HCT116 (cell line): ENCODE data around the gene GTF3C2.

Experiments used
- CEBPB ChIP-seq: IDR thresholded peaks from 2 replicates; pipeline ENCODE4 v1.6.1; 2012; ENCODE audit warnings: low read depth
- EZH2 ChIP-seq: fragments of 200-600 bp; sonication (generic); IDR thresholded peaks from 2 replicates; pipeline ENCODE4 v1.6.1; 2017; ENCODE audit warnings: antibody characterized with exemption, mixed run types
- JUND ChIP-seq: IDR thresholded peaks from 2 replicates; pipeline ENCODE4 v1.6.1; 2012
- POLR2A ChIP-seq: IDR thresholded peaks from 2 replicates; pipeline ENCODE4 v1.7.0; 2011; ENCODE audit warnings: borderline replicate concordance; ENCODE audit not compliant: insufficient read depth, insufficient read length; ENCODE audit errors: extremely low read depth
- POLR2AphosphoS5 ChIP-seq: IDR thresholded peaks from 2 replicates; pipeline ENCODE4 v1.6.1; 2011; ENCODE audit warnings: mild to moderate bottlenecking, low read depth, low read length, moderate library complexity
- SIN3A ChIP-seq: IDR thresholded peaks from 2 replicates; pipeline ENCODE4 v1.6.1; 2012; ENCODE audit warnings: low read depth
- YY1 ChIP-seq: IDR thresholded peaks from 2 replicates; pipeline ENCODE4 v1.6.1; 2011; ENCODE audit warnings: low read length, low read depth, moderate library complexity, mild to moderate bottlenecking; ENCODE audit not compliant: insufficient replicate concordance; ENCODE audit errors: extremely low read depth
- ZFX ChIP-seq: fragments of 450-650 bp; IDR thresholded peaks from 2 replicates; pipeline ENCODE4 v1.6.1; 2017
- ZNF274 ChIP-seq: fragments of 200-500 bp; sonication (Bioruptor generic); IDR thresholded peaks from 2 replicates; pipeline ENCODE4 v1.6.1; 2014; ENCODE audit warnings: mild to moderate bottlenecking, low read depth, low read length, inconsistent platforms
- TF ChIP-seq, protein P1 (sequence below): IDR thresholded peaks from 2 replicates; pipeline ENCODE4 v1.6.1; 2012; ENCODE audit warnings: low read depth
- TF ChIP-seq, protein P2 (sequence below), 3 experiments: fragments of 200-600 bp in 1 of 3; sonication (generic) in 1 of 3; IDR thresholded peaks in 2 of 3; conservative IDR thresholded peaks in 1 of 3; 2 replicates each; pipeline ENCODE4 v1.5.1; 2012 to 2017; ENCODE audit warnings: low read depth in 2 of 3, low read length in 2 of 3, antibody characterized with exemption in 1 of 3, borderline replicate concordance in 1 of 3, control low read depth in 1 of 3, mild to moderate bottlenecking in 1 of 3, mixed read lengths in 1 of 3, mixed run types in 1 of 3, moderate library complexity in 1 of 3; ENCODE audit not compliant: insufficient read depth in 1 of 3
- TF ChIP-seq, protein P3 (sequence below): IDR thresholded peaks from 2 replicates; pipeline ENCODE4 v1.6.1; 2012
- TF ChIP-seq, protein P4 (sequence below): IDR thresholded peaks from 2 replicates; pipeline ENCODE4 v1.6.1; 2012

DNA sequence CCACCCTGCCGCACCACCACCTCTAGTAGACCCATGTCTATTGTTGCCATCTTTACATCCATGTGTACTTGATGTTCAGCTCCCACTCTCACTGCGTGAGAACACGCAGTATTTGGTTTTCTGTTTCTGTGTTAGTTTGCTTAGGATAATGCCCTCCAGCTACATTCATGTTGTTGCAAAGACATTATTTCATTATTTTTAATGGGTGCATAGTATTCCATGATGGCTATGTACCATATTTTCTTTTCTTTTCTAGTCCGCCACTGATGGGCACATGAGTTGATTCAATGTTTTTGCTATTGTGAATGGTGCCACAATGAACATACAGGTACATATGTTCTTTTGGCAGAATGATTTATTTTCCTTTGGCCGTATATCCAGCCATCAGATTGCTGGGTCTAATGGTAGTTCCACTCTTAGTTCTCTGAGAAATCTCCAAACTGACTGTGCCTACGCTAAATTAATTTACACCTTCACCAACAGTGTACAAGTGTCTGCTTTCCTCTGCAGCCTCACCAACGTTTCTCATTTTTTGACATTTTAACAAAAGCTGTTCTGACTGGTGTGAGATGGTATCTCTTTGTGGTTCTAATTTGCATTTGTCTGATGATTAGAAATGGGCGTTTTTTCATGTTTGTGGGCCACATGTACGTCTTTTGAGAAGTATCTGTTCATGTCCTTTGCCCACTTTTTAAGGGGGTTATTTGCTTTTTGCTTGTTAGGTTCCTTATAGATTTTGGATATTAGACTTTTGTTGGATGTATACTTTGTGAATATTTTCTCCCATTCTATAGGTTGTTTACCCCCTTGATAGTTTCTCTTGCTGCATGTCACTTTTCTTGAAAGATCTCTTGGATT is 34.5 kb upstream of the GTF3C2 start:
- TF ChIP-seq POLR2A: no peak
- TF ChIP-seq, protein P1, sequence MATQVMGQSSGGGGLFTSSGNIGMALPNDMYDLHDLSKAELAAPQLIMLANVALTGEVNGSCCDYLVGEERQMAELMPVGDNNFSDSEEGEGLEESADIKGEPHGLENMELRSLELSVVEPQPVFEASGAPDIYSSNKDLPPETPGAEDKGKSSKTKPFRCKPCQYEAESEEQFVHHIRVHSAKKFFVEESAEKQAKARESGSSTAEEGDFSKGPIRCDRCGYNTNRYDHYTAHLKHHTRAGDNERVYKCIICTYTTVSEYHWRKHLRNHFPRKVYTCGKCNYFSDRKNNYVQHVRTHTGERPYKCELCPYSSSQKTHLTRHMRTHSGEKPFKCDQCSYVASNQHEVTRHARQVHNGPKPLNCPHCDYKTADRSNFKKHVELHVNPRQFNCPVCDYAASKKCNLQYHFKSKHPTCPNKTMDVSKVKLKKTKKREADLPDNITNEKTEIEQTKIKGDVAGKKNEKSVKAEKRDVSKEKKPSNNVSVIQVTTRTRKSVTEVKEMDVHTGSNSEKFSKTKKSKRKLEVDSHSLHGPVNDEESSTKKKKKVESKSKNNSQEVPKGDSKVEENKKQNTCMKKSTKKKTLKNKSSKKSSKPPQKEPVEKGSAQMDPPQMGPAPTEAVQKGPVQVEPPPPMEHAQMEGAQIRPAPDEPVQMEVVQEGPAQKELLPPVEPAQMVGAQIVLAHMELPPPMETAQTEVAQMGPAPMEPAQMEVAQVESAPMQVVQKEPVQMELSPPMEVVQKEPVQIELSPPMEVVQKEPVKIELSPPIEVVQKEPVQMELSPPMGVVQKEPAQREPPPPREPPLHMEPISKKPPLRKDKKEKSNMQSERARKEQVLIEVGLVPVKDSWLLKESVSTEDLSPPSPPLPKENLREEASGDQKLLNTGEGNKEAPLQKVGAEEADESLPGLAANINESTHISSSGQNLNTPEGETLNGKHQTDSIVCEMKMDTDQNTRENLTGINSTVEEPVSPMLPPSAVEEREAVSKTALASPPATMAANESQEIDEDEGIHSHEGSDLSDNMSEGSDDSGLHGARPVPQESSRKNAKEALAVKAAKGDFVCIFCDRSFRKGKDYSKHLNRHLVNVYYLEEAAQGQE: no peak
- TF ChIP-seq, protein P2, sequence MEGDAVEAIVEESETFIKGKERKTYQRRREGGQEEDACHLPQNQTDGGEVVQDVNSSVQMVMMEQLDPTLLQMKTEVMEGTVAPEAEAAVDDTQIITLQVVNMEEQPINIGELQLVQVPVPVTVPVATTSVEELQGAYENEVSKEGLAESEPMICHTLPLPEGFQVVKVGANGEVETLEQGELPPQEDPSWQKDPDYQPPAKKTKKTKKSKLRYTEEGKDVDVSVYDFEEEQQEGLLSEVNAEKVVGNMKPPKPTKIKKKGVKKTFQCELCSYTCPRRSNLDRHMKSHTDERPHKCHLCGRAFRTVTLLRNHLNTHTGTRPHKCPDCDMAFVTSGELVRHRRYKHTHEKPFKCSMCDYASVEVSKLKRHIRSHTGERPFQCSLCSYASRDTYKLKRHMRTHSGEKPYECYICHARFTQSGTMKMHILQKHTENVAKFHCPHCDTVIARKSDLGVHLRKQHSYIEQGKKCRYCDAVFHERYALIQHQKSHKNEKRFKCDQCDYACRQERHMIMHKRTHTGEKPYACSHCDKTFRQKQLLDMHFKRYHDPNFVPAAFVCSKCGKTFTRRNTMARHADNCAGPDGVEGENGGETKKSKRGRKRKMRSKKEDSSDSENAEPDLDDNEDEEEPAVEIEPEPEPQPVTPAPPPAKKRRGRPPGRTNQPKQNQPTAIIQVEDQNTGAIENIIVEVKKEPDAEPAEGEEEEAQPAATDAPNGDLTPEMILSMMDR (IDR thresholded peaks at IDR 0.05 in 2 of 3, conservative IDR thresholded peaks at IDR 0.05 in 1 of 3; ENCODE audit: borderline replicate concordance in 1 of 3, insufficient read depth in 1 of 3, low read depth in 2 of 3, low read length in 2 of 3): no peak
- TF ChIP-seq ZNF274: no peak
- TF ChIP-seq EZH2: no peak
- no peak for TF ChIP-seq CEBPB
- TF ChIP-seq POLR2AphosphoS5: no peak
- TF ChIP-seq JUND: no peak
- TF ChIP-seq, protein P3, sequence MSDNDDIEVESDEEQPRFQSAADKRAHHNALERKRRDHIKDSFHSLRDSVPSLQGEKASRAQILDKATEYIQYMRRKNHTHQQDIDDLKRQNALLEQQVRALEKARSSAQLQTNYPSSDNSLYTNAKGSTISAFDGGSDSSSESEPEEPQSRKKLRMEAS: no peak
- no peak for TF ChIP-seq ZFX
- no peak for TF ChIP-seq SIN3A
- TF ChIP-seq, protein P4, sequence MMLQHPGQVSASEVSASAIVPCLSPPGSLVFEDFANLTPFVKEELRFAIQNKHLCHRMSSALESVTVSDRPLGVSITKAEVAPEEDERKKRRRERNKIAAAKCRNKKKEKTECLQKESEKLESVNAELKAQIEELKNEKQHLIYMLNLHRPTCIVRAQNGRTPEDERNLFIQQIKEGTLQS: no peak
- TF ChIP-seq YY1: no peak
